Measurements from ENCODE around the gene MPO.

The MPO gene

DNA sequence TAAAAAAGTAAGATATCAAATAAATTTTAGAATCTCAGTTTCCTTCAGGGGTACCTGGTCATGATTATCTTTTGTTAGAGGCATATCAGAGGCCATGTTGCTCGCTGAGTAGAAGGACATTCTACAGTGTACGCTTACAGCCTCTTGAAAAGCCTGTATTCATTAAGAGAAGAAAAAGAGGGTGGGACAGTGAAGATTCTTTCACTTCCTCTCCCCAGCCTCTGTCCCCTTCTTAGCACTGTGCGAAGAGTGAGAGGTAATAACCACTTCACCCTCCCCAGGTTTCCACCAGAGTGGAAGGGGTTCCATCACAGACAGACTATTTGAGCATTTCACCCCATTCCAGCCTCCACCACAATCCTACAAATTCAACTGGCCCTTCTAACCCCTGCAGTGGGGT is 47.2 kb downstream of the MPO start:
- DNase-seq (ENCODE audit: insufficient read length) = peak; percentile 52
- no peak for TF ChIP-seq POLR2AphosphoS5 (IDR thresholded peaks at IDR 0.05; ENCODE audit: low read depth, low read length)
- TF ChIP-seq POLR2A (IDR thresholded peaks at IDR 0.05; ENCODE audit: low read depth, low read length) = no peak
- no peak for TF ChIP-seq TAF1 (IDR thresholded peaks at IDR 0.05; ENCODE audit: borderline replicate concordance, low read depth, low read length)
- FAIRE-seq = peak; percentile 74

DNA sequence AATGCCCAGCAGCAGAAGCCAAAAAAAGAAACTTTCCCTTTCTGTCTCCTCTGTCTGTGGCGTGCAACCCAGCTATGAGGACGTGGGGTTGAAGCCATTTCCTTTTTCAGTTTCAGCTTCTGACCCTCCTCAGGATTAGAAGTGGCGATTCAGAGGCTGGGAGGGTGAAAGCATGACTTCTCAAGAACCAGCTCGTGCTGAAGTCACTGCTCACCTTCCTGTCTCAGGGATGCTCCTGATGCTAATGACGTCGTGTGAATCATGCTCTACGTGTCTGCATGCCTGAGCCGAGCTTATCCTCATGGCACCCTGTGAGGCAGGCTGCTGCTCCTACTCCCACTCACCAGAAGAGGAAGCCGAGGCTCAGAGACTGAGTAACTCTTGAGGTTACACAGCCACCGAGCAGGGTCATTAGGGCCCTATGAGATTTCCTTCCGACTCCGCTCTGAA is 48.0 kb downstream of the MPO start:
- FAIRE-seq (peak; percentile 93), DNase-seq (ENCODE audit: insufficient read length) (peak; percentile 43)
- no peak for TF ChIP-seq TAF1 (IDR thresholded peaks at IDR 0.05; ENCODE audit: borderline replicate concordance, low read depth, low read length)
- no peak for TF ChIP-seq POLR2AphosphoS5 (IDR thresholded peaks at IDR 0.05; ENCODE audit: low read depth, low read length)
- no peak for TF ChIP-seq POLR2A (IDR thresholded peaks at IDR 0.05; ENCODE audit: low read depth, low read length)

DNA sequence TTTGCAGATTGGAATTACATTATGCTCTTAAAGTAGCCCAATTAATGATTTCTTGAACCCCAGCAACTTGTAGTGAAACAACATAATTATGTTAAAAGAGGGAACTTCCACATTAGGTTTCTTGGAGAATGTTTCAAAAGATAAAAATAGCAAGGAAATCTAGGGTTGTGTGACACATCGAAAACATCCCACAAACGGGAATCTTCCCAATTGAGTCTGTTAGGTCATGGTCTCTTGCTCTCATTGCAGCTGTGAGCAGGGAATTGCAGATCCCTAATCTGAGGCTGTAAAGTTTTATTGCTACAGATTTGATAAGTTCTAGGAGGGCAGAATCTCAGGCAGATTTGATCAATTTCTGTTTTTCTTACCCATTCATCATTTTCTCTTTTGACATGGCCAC is 49.1 kb downstream of the MPO start:
- no peak for DNase-seq (ENCODE audit: insufficient read length)
- no peak for FAIRE-seq
- TF ChIP-seq TAF1 (IDR thresholded peaks at IDR 0.05; ENCODE audit: borderline replicate concordance, low read depth, low read length) (no peak), POLR2AphosphoS5 (IDR thresholded peaks at IDR 0.05; ENCODE audit: low read depth, low read length) (no peak), POLR2A (IDR thresholded peaks at IDR 0.05; ENCODE audit: low read depth, low read length) (no peak)

DNA sequence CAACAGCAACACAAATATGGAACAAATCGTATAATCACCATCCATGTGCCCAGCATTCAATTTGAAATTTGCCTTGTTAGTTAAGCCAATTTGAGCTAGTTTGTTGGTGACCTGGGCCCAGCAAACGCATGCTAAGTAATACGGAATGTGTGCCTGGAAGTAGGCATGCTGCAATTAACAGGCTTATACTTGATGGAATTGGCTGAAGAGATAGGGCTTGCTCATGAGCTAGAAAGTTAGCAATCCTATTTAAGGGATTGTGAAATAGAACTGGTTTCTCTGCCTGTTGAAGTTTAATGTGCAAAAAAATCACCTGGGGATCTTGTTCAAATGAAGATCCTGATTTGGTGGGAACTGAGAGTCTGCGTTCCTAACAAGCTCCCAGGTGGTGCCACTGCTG is 50.9 kb downstream of the MPO start:
- FAIRE-seq = no peak
- DNase-seq (ENCODE audit: insufficient read length) = no peak
- TF ChIP-seq POLR2A (IDR thresholded peaks at IDR 0.05; ENCODE audit: low read depth, low read length) (no peak), POLR2AphosphoS5 (IDR thresholded peaks at IDR 0.05; ENCODE audit: low read depth, low read length) (no peak), TAF1 (IDR thresholded peaks at IDR 0.05; ENCODE audit: borderline replicate concordance, low read depth, low read length) (no peak)

DNA sequence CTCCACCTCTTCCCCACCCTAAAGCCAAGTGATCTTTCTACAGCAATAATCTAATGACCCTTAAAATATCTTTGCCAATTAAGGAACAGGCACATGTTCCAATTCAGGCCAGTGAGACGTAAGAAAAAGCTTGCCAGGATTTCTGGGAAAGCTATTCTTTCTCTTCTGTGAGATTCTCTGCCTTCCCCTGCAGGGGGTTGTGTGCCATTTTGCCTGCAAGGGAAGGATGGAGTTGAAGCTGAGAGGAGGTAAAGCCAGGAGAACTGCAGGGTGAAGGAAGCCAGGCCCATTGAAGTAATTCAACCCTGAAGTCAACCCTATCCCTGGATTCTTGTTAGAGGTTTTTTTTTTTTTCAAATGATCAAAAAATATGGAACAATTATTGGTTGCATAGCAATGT is 51.4 kb downstream of the MPO start:
- no peak for TF ChIP-seq POLR2AphosphoS5 (IDR thresholded peaks at IDR 0.05; ENCODE audit: low read depth, low read length)
- no peak for TF ChIP-seq POLR2A (IDR thresholded peaks at IDR 0.05; ENCODE audit: low read depth, low read length)
- DNase-seq (ENCODE audit: insufficient read length) (no peak), FAIRE-seq (no peak)

DNA sequence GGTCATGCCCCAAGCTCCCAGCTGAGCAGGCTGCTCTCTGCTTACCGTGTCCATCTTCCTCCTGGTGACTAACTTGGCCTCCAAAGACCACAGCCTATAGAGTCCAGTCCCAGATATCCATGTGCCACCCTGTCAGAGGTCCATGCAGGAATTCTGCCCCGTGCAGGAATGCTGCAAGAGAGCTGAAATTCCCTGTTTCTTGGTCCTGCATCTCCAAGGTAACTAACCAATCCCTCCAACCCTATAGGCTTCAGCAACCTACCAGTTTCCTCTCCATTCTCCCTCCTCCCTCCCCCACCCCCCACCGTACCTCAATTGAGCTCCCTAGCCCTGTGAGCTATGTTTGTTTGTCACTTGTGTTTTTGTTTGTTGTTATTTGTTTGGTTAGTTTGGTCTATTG is 52.1 kb downstream of the MPO start:
- DNase-seq (ENCODE audit: insufficient read length) = no peak
- no peak for TF ChIP-seq TAF1 (IDR thresholded peaks at IDR 0.05; ENCODE audit: borderline replicate concordance, low read depth, low read length)
- no peak for TF ChIP-seq POLR2A (IDR thresholded peaks at IDR 0.05; ENCODE audit: low read depth, low read length)
- TF ChIP-seq POLR2AphosphoS5 (IDR thresholded peaks at IDR 0.05; ENCODE audit: low read depth, low read length) = no peak
- no peak for FAIRE-seq

DNA sequence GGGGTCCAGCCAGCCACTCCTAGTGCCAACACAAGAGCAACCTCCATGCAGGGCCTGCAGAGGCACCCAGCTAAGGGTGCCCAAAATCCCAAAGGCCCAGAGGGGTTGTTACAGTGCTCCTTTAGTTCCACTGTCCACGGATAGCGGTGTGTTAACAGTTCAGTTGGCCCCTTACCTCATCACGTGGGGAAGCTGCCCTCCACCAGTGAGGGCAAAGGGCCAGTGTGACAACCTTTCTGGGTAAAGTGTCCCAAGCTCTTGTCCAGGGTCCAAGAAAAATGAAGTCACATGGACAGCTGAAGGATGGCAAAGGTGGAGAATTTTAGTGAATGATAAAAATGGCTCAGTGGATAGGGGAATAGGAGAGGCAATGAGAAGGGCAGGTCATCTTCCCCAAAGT is 53.0 kb downstream of the MPO start:
- FAIRE-seq = no peak
- DNase-seq (ENCODE audit: insufficient read length) = no peak
- TF ChIP-seq TAF1 (IDR thresholded peaks at IDR 0.05; ENCODE audit: borderline replicate concordance, low read depth, low read length) = no peak
- no peak for TF ChIP-seq POLR2AphosphoS5 (IDR thresholded peaks at IDR 0.05; ENCODE audit: low read depth, low read length)
- no peak for TF ChIP-seq POLR2A (IDR thresholded peaks at IDR 0.05; ENCODE audit: low read depth, low read length)

DNA sequence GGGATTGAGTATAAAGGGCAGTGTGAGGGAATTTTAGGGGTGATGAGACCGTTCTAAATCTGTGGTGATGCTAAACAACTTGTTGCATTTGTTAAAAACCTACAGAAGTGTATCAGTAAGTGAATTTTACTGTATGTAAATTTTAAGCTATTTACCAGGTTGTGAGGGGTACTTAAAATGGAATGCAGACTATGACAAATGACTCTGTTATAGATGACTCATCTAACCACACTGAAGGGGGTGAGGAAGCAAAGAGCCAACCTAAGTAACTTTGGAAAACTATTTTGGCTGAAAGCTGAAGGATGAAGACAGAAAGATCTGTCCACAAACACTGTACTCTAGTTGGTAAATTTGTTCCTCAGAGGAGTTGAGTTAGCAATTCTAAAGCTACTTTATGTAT is 56.4 kb downstream of the MPO start:
- FAIRE-seq (no peak), DNase-seq (ENCODE audit: insufficient read length) (no peak)
- TF ChIP-seq POLR2A (IDR thresholded peaks at IDR 0.05; ENCODE audit: low read depth, low read length) = no peak
- TF ChIP-seq TAF1 (IDR thresholded peaks at IDR 0.05; ENCODE audit: borderline replicate concordance, low read depth, low read length) = no peak
- no peak for TF ChIP-seq POLR2AphosphoS5 (IDR thresholded peaks at IDR 0.05; ENCODE audit: low read depth, low read length)

All from GM12892 (cell line).